ENCODE measurements around the gene SORCS2.

Gene SORCS2

DNA sequence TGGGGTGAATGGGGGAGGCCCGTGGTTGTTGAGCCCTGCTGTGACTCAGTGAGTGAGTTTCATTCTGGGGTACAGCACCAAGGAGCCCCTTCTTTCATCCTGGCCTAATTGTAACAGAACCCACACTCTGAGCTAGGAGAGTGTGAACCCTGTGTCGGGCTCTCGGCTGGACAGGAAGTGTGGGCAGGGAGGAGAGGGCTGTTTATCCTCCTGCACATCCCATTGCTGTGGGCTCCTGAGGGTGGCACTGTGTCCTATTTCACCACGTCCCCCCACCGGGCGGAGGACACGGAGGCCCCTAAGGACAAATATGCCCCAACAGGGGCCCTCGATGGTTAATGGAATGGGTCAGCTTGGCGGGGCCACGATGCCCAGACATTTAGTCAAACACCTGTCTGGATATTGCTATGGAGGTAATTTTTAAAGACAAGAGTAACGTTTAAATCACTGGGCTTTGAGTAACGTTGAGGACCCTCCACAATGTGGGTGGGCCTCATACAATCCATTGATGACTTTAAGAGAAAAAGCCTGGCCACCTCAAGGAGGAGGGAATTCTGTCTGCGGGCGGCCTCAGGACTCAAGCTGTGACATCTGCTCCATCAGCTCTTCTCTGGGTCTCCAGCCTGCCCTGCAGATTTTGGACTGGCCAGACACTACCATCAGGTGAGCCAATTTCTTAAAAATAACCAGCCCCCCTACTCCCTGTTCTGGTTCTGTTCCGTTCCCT, 46.1 kb upstream of the SORCS2 start:
- 71% methylated on average over 15 of the region's 15 CpGs for WGBS
- Histone ChIP-seq H2AFZ (ENCODE audit: low read depth, low read length) (no peak overlapping the region), H3K23ac (ENCODE audit: low read length in 2 of 2) (no peak overlapping the region), H2AK5ac (ENCODE audit: low read length, severe bottlenecking) (no peak overlapping the region), H3K14ac (ENCODE audit: low read length in 2 of 2) (no peak overlapping the region), H3K4me3 (ENCODE audit: insufficient read depth in 1 of 2, low read depth in 1 of 2, low read length in 2 of 2) (no peak overlapping the region), H3K4me2 (ENCODE audit: low read length, poor library complexity, severe bottlenecking) (no peak overlapping the region), H2BK120ac (ENCODE audit: low read depth, low read length) (no peak overlapping the region), H3K27ac (ENCODE audit: low read length, poor library complexity, severe bottlenecking) (no peak overlapping the region), H3K4ac (ENCODE audit: low read depth in 1 of 2, low read length in 2 of 2) (no peak overlapping the region), H2BK5ac (ENCODE audit: low read depth, low read length, poor library complexity, severe bottlenecking) (no peak overlapping the region), H4K91ac (ENCODE audit: low read length) (peak overlapping the region; percentile 22), H3K79me1 (replicated peaks; ENCODE audit: low read length, poor library complexity, severe bottlenecking) (no peaks in the 10 kb centered on the region), H3K4me1 (ENCODE audit: control insufficient read depth, insufficient read depth, low read depth, low read length) (peaks cover 4% of the 10 kb centered on the region), H3K18ac (ENCODE audit: low read depth in 1 of 2, low read length in 2 of 2) (no peak overlapping the region), H2BK12ac (ENCODE audit: low read length in 2 of 2) (no peak overlapping the region), H3K9me3 (ENCODE audit: control insufficient read depth, low read length) (no peaks in the 10 kb centered on the region), H3K36me3 (ENCODE audit: control insufficient read depth in 1 of 2, insufficient read depth in 2 of 2, low read depth in 1 of 2, low read length in 2 of 2) (no peaks in the 10 kb centered on the region), H2BK15ac (ENCODE audit: low read depth, poor library complexity, severe bottlenecking) (no peak overlapping the region), H3K9ac (ENCODE audit: low read length) (no peak overlapping the region), H4K8ac (ENCODE audit: low read length) (no peak overlapping the region), H3K27me3 (ENCODE audit: control insufficient read depth in 1 of 2, insufficient read depth in 1 of 2, low read length in 2 of 2) (peaks cover 43 to 45% of the 10 kb centered on the region in 2 experiments)
- DNase-seq: no peak

DNA sequence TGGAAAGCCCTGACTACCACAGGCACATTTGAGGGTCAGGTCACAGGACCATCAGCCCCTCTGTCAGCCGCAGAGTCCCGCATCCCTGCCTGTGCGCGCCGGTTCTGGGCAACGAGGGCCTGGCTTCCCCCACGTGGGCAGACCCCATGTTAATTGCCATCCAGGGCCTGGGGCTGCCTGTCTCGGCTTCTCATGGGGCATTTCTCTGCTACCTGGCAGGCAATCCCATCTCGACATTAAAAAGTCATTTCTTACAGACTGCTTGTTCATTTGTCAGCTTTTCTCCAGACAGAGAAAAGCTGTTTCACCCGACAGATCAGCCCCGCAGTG, 45.6 kb upstream of the SORCS2 start:
- no peak overlapping the region for H2BK15ac ChIP-seq (ENCODE audit: low read depth, poor library complexity, severe bottlenecking)
- H4K91ac ChIP-seq (ENCODE audit: low read length): peak overlapping the region; percentile 22
- H3K27ac ChIP-seq (ENCODE audit: low read length, poor library complexity, severe bottlenecking): no peak overlapping the region
- H2BK5ac ChIP-seq (ENCODE audit: low read depth, low read length, poor library complexity, severe bottlenecking): no peak overlapping the region
- no peak overlapping the region for H3K4ac ChIP-seq (ENCODE audit: low read depth in 1 of 2, low read length in 2 of 2)
- no peak overlapping the region for H2BK12ac ChIP-seq (ENCODE audit: low read length in 2 of 2)
- no peak overlapping the region for H3K23ac ChIP-seq (ENCODE audit: low read length in 2 of 2)
- H4K8ac ChIP-seq (ENCODE audit: low read length): no peak overlapping the region
- H3K18ac ChIP-seq (ENCODE audit: low read depth in 1 of 2, low read length in 2 of 2): no peak overlapping the region
- no peak for DNase-seq
- H3K27me3 ChIP-seq (ENCODE audit: control insufficient read depth in 1 of 2, insufficient read depth in 1 of 2, low read length in 2 of 2): peaks cover 48 to 50% of the 10 kb centered on the region in 2 experiments
- H3K4me2 ChIP-seq (ENCODE audit: low read length, poor library complexity, severe bottlenecking): no peak overlapping the region
- no peak overlapping the region for H3K9ac ChIP-seq (ENCODE audit: low read length)
- no peaks in the 10 kb centered on the region for H3K9me3 ChIP-seq (ENCODE audit: control insufficient read depth, low read length)
- H3K36me3 ChIP-seq (ENCODE audit: control insufficient read depth in 1 of 2, insufficient read depth in 2 of 2, low read depth in 1 of 2, low read length in 2 of 2): no peaks in the 10 kb centered on the region
- no peak overlapping the region for H2AK5ac ChIP-seq (ENCODE audit: low read length, severe bottlenecking)
- no peak overlapping the region for H3K14ac ChIP-seq (ENCODE audit: low read length in 2 of 2)
- H2AFZ ChIP-seq (ENCODE audit: low read depth, low read length): no peak overlapping the region
- 81% methylated on average over 11 of the region's 11 CpGs for WGBS
- no peaks in the 10 kb centered on the region for H3K79me1 ChIP-seq (replicated peaks; ENCODE audit: low read length, poor library complexity, severe bottlenecking)
- H3K4me1 ChIP-seq (ENCODE audit: control insufficient read depth, insufficient read depth, low read depth, low read length): peaks cover 4% of the 10 kb centered on the region
- H2BK120ac ChIP-seq (ENCODE audit: low read depth, low read length): no peak overlapping the region
- H3K4me3 ChIP-seq (ENCODE audit: insufficient read depth in 1 of 2, low read depth in 1 of 2, low read length in 2 of 2): no peak overlapping the region

DNA sequence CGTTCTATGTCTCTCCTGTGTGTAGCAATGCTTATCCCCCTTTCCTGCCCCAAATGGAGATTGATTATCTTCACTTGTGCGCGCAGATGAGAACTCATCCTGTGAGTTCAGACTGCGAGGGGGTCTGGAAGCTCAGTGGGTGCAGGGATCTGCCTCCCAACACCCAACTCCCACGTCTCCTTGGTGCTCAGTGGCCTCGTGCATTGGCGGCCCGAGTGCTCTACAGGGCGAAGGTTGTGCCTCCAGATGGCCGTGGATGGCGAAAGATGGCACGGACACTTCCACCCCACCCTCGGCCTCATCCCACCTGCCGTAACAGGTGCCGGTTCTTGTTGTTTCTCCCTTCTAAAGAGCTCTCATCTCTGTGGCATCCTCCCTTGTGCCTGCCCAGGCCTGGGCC, 45.1 kb upstream of the SORCS2 start:
- Histone ChIP-seq H4K91ac (ENCODE audit: low read length) (no peak overlapping the region), H2BK120ac (ENCODE audit: low read depth, low read length) (no peak overlapping the region), H3K9me3 (ENCODE audit: control insufficient read depth, low read length) (no peaks in the 10 kb centered on the region), H3K4me1 (ENCODE audit: control insufficient read depth, insufficient read depth, low read depth, low read length) (peaks cover 4% of the 10 kb centered on the region), H2BK15ac (ENCODE audit: low read depth, poor library complexity, severe bottlenecking) (no peak overlapping the region), H4K8ac (ENCODE audit: low read length) (no peak overlapping the region), H3K4me3 (ENCODE audit: insufficient read depth in 1 of 2, low read depth in 1 of 2, low read length in 2 of 2) (no peak overlapping the region), H3K4ac (ENCODE audit: low read depth in 1 of 2, low read length in 2 of 2) (no peak overlapping the region), H2AFZ (ENCODE audit: low read depth, low read length) (no peak overlapping the region), H2BK12ac (ENCODE audit: low read length in 2 of 2) (no peak overlapping the region), H3K27me3 (ENCODE audit: control insufficient read depth in 1 of 2, insufficient read depth in 1 of 2, low read length in 2 of 2) (peaks cover 49 to 51% of the 10 kb centered on the region in 2 experiments), H3K27ac (ENCODE audit: low read length, poor library complexity, severe bottlenecking) (no peak overlapping the region), H3K23ac (ENCODE audit: low read length in 2 of 2) (no peak overlapping the region), H3K79me1 (replicated peaks; ENCODE audit: low read length, poor library complexity, severe bottlenecking) (no peaks in the 10 kb centered on the region), H3K18ac (ENCODE audit: low read depth in 1 of 2, low read length in 2 of 2) (no peak overlapping the region), H3K36me3 (ENCODE audit: control insufficient read depth in 1 of 2, insufficient read depth in 2 of 2, low read depth in 1 of 2, low read length in 2 of 2) (no peaks in the 10 kb centered on the region), H3K14ac (ENCODE audit: low read length in 2 of 2) (peak overlapping the region in 1 of 2 experiments; percentile 64), H3K9ac (ENCODE audit: low read length) (no peak overlapping the region), H2BK5ac (ENCODE audit: low read depth, low read length, poor library complexity, severe bottlenecking) (no peak overlapping the region), H2AK5ac (ENCODE audit: low read length, severe bottlenecking) (no peak overlapping the region), H3K4me2 (ENCODE audit: low read length, poor library complexity, severe bottlenecking) (no peak overlapping the region)
- 86% methylated on average over 15 of the region's 15 CpGs for WGBS
- no peak for DNase-seq

DNA sequence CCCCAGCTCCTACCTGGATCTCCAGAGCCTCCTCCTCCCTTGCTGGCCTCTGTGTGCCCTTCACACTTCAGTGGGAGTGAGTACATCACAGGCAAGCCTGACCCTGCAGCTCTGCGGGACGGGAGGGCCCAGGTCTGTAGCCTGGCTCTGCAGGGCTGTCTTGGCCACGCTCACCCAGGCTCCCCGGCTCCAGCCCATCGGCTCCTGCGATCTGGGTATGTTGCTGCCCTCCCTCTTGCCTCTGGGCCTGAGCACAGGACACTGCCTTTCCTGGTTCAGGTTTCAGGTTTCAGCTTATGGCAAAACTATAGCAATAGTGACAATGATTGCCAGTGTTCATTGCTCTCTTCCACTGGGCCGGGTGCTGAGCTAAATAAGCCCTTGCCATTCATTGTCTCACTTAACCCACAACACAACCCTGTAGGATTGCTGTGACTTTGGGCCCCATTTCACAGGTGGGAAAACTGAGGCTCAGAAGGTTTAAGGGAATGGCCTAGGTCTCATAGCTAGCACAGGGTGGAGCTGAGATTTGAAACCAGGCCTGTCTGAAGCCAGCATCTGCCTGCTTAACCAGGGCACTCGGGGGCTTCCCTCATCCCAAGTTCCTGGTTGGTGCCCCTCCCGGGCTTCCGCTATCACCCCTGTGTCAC, 44.6 kb upstream of the SORCS2 start:
- H3K79me1 ChIP-seq (replicated peaks; ENCODE audit: low read length, poor library complexity, severe bottlenecking): no peaks in the 10 kb centered on the region
- no peak for DNase-seq
- no peak overlapping the region for H3K9ac ChIP-seq (ENCODE audit: low read length)
- H2AFZ ChIP-seq (ENCODE audit: low read depth, low read length): no peak overlapping the region
- H2BK15ac ChIP-seq (ENCODE audit: low read depth, poor library complexity, severe bottlenecking): no peak overlapping the region
- H3K27ac ChIP-seq (ENCODE audit: low read length, poor library complexity, severe bottlenecking): no peak overlapping the region
- H4K91ac ChIP-seq (ENCODE audit: low read length): no peak overlapping the region
- H3K4me2 ChIP-seq (ENCODE audit: low read length, poor library complexity, severe bottlenecking): no peak overlapping the region
- H3K36me3 ChIP-seq (ENCODE audit: control insufficient read depth in 1 of 2, insufficient read depth in 2 of 2, low read depth in 1 of 2, low read length in 2 of 2): no peaks in the 10 kb centered on the region
- H3K18ac ChIP-seq (ENCODE audit: low read depth in 1 of 2, low read length in 2 of 2): no peak overlapping the region
- no peaks in the 10 kb centered on the region for H3K9me3 ChIP-seq (ENCODE audit: control insufficient read depth, low read length)
- no peak overlapping the region for H4K8ac ChIP-seq (ENCODE audit: low read length)
- H3K4me3 ChIP-seq (ENCODE audit: insufficient read depth in 1 of 2, low read depth in 1 of 2, low read length in 2 of 2): no peak overlapping the region
- 85% methylated on average over 9 of the region's 10 CpGs for WGBS
- no peak overlapping the region for H2AK5ac ChIP-seq (ENCODE audit: low read length, severe bottlenecking)
- no peak overlapping the region for H2BK120ac ChIP-seq (ENCODE audit: low read depth, low read length)
- no peak overlapping the region for H2BK12ac ChIP-seq (ENCODE audit: low read length in 2 of 2)
- no peak overlapping the region for H3K14ac ChIP-seq (ENCODE audit: low read length in 2 of 2)
- H2BK5ac ChIP-seq (ENCODE audit: low read depth, low read length, poor library complexity, severe bottlenecking): no peak overlapping the region
- H3K23ac ChIP-seq (ENCODE audit: low read length in 2 of 2): no peak overlapping the region
- peaks cover 4% of the 10 kb centered on the region for H3K4me1 ChIP-seq (ENCODE audit: control insufficient read depth, insufficient read depth, low read depth, low read length)
- peaks cover 51 to 54% of the 10 kb centered on the region in 2 experiments for H3K27me3 ChIP-seq (ENCODE audit: control insufficient read depth in 1 of 2, insufficient read depth in 1 of 2, low read length in 2 of 2)
- H3K4ac ChIP-seq (ENCODE audit: low read depth in 1 of 2, low read length in 2 of 2): no peak overlapping the region

Data from mesenchymal stem cell (in vitro differentiated cells and primary cell).